Endothelial cell of umbilical vein (primary cell): Measurements from ENCODE around the gene MYH11. TPM values are rescaled to one million over a fixed set of nuclear protein-coding genes. Genes with fewer than 3 reads are reported as not detected.

ENCODE experiments used
- BruUV-seq: library from RNA; stranded (reverse); fragments of 400-500 nt; replicated peaks from 2 replicates; lab custom pipeline; 2021; lab: Mats Ljungman, UMichigan
- CTCF ChIA-PET: fragments of 300-600, 350-600 bp; sonication (Branson Sonifier 250); formaldehyde crosslinking; loops from one replicate; lab custom pipeline; 2021; ENCODE audit warnings: antibody characterized with exemption, inconsistent platforms; lab: Charles Lee
- POLR2A ChIA-PET: fragments of 300-600, 350-600 bp; sonication (Branson Sonifier 250); formaldehyde crosslinking; loops from one replicate; lab custom pipeline; 2021; ENCODE audit warnings: antibody characterized with exemption, inconsistent platforms; lab: Charles Lee
- DNase-seq: peaks from one replicate; pipeline ENCODE4 v3.0.0-alpha.2; 2011; ENCODE audit warnings: low read depth, low spot score
- FAIRE-seq: peaks from 2 replicates; lab custom pipeline; 2011; peaks lifted over from hg19 to GRCh38; lab: Jason Lieb, UNC
- H2AFZ ChIP-seq: 2 replicates; pipeline ENCODE4 v1.6.0; 2012; ENCODE audit warnings: low read depth, low read length, control low read depth, inconsistent platforms
- H3K27ac ChIP-seq: 2 replicates; pipeline ENCODE4 v1.5.1; 2011; ENCODE audit warnings: low read depth, mild to moderate bottlenecking, control low read depth, low read length, moderate library complexity; ENCODE audit not compliant: insufficient read depth
- H3K27me3 ChIP-seq, 2 experiments: 2 replicates each; pipeline versions ENCODE4 v1.6.0 to v1.6.1; 2011; ENCODE audit warnings: low read length in 2 of 2, mixed read lengths in 1 of 2; ENCODE audit not compliant: control insufficient read depth in 2 of 2, insufficient read depth in 2 of 2
- H3K36me3 ChIP-seq, 2 experiments: 2 replicates in 1 of 2; 3 replicates in 1 of 2; pipeline ENCODE4 v1.5.1; 2011; ENCODE audit warnings: low read length in 2 of 2, mild to moderate bottlenecking in 1 of 2, moderate library complexity in 1 of 2; ENCODE audit not compliant: control insufficient read depth in 2 of 2, insufficient read depth in 2 of 2; ENCODE audit errors: extremely low read depth in 1 of 2
- H3K4me1 ChIP-seq: 3 replicates; pipeline ENCODE4 v1.5.1; 2011; ENCODE audit warnings: mild to moderate bottlenecking, low read length; ENCODE audit not compliant: control insufficient read depth, insufficient read depth; ENCODE audit errors: extremely low read depth
- H3K4me2 ChIP-seq: 2 replicates; pipeline ENCODE4 v1.6.1; 2011; ENCODE audit warnings: low read length, control low read depth, mixed read lengths; ENCODE audit not compliant: insufficient read depth
- H3K4me3 ChIP-seq, 3 experiments: fragments of 200-600 bp in 1 of 3; sonication (generic), shearing (Covaris generic) in 1 of 3; replicated peaks in 1 of 3; 2 replicates each; pipeline ENCODE4 v1.5.1; 2011 to 2016; ENCODE audit warnings: control low read depth in 3 of 3, low read length in 3 of 3, mild to moderate bottlenecking in 2 of 3, inconsistent platforms in 1 of 3, low read depth in 1 of 3, moderate library complexity in 1 of 3; ENCODE audit not compliant: insufficient read depth in 1 of 3
- H3K79me2 ChIP-seq: 2 replicates; pipeline ENCODE4 v1.6.0; 2012; ENCODE audit warnings: low read length, inconsistent platforms; ENCODE audit not compliant: control insufficient read depth, insufficient read depth
- H3K9ac ChIP-seq: replicated peaks from 2 replicates; pipeline ENCODE3; 2011; ENCODE audit warnings: low read length, control low read depth; ENCODE audit not compliant: insufficient read depth; ENCODE audit errors: extremely low read depth
- H3K9me1 ChIP-seq: replicated peaks from 3 replicates; pipeline ENCODE4 v1.6.0; 2011; ENCODE audit warnings: mild to moderate bottlenecking, low read length; ENCODE audit not compliant: control insufficient read depth, insufficient read depth; ENCODE audit errors: extremely low read depth
- H3K9me3 ChIP-seq: replicated peaks from 2 replicates; pipeline ENCODE4 v1.5.1; 2012; ENCODE audit warnings: low read length, inconsistent platforms; ENCODE audit not compliant: control insufficient read depth, insufficient read depth
- H4K20me1 ChIP-seq: replicated peaks from 2 replicates; pipeline ENCODE3; 2011; ENCODE audit warnings: mild to moderate bottlenecking, low read length; ENCODE audit not compliant: control insufficient read depth, insufficient read depth; ENCODE audit errors: extremely low read depth
- CTCF ChIP-seq, 2 donors: IDR thresholded peaks; 1 replicate in 1 of 2; 2 replicates in 1 of 2; pipeline ENCODE4 v1.5.1; 2011; ENCODE audit warnings: low read length in 2 of 2, mild to moderate bottlenecking in 2 of 2, moderate library complexity in 2 of 2, control low read depth in 1 of 2, inconsistent platforms in 1 of 2, low read depth in 1 of 2; ENCODE audit not compliant: insufficient read depth in 1 of 2; ENCODE audit errors: extremely low read depth in 1 of 2
- EZH2 ChIP-seq: IDR thresholded peaks from 2 replicates; pipeline ENCODE4 v1.6.1; 2012; ENCODE audit warnings: borderline replicate concordance, low read depth, mild to moderate bottlenecking, moderate library complexity, low read length, inconsistent platforms; ENCODE audit not compliant: severe bottlenecking
- FOS ChIP-seq: IDR thresholded peaks from 2 replicates; pipeline ENCODE4 v1.6.1; 2011; ENCODE audit warnings: mild to moderate bottlenecking, low read length, moderate library complexity, borderline replicate concordance; ENCODE audit not compliant: insufficient read depth
- GATA2 ChIP-seq: IDR thresholded peaks from 2 replicates; pipeline ENCODE4 v1.7.0; 2011; ENCODE audit warnings: low read depth, mild to moderate bottlenecking, moderate library complexity, mixed read lengths, low read length; ENCODE audit not compliant: insufficient read length, insufficient read depth
- JUN ChIP-seq: IDR thresholded peaks from 2 replicates; pipeline ENCODE4 v1.6.1; 2011; ENCODE audit warnings: borderline replicate concordance, low read depth; ENCODE audit not compliant: insufficient read length, insufficient read depth
- MYC ChIP-seq: IDR thresholded peaks from one replicate; pipeline ENCODE4 v1.6.1; 2011; ENCODE audit warnings: mild to moderate bottlenecking, low read depth, low read length
- POLR2A ChIP-seq: IDR thresholded peaks from 2 replicates; pipeline ENCODE4 v1.6.1; 2012; ENCODE audit warnings: low read depth, mild to moderate bottlenecking, control low read depth, low read length
- POLR2AphosphoS5 ChIP-seq: IDR thresholded peaks from 2 replicates; pipeline ENCODE4 v1.6.1; 2012; ENCODE audit warnings: low read depth, mild to moderate bottlenecking, control low read depth, low read length, moderate library complexity; ENCODE audit not compliant: insufficient read depth
- dilution Hi-C: fragments of 300-500 bp; cut with MboI; formaldehyde crosslinking; loops from one replicate; pipeline ENCODE4 v1.15.0; 2019; ENCODE audit warnings: low sequenced_read_pairs; ENCODE audit not compliant: extremely low pct_ligation_motif_present
- intact Hi-C: fragments of 100-400 bp; cut with micrococcal nuclease; formaldehyde crosslinking; loops from one replicate; pipeline ENCODE4 v1.10.0; 2022
- polyA plus RNA-seq, 4 experiments: library from polyadenylated mRNA; depleted of rRNA in 3 of 4; stranded (reverse) in 3 of 4; unstranded in 1 of 4; fragments of >200 nt; gene quantifications; 2 replicates each; pipeline versions ENCODE4 v1.2.1 to v1.2.3, GENCODE V29; 2011 to 2012; ENCODE audit warnings: missing spikeins in 1 of 4
- total RNA-seq: library from RNA; stranded (reverse); gene quantifications from 2 replicates; pipeline ENCODE4 v1.2.3, GENCODE V29; 2021
- TF ChIP-seq, protein P1 (sequence below): IDR thresholded peaks from 2 replicates; pipeline ENCODE4 v1.6.1; 2011; ENCODE audit not compliant: insufficient read depth, insufficient read length

MYH11 gene
- total and polyA plus RNA-seq, 2 donors (not counting 3 experiments of a cell fraction or from before 2014, with no cell fraction given): not detected

GRCh38 chr16:15795615-15796014, 61.2 kb downstream of the MYH11 start:
- Histone ChIP-seq H3K36me3 (no peaks in the 10 kb centered on the region), H3K79me2 (no peaks in the 10 kb centered on the region), H3K4me1 (peaks cover 2% of the 10 kb centered on the region), H3K4me3 (no peak overlapping the region), H3K9me3 (no peaks in the 10 kb centered on the region), H3K9me1 (no peaks in the 10 kb centered on the region), H4K20me1 (no peaks in the 10 kb centered on the region), H3K27ac (no peak overlapping the region), H2AFZ (no peak overlapping the region), H3K9ac (no peak overlapping the region), H3K4me2 (no peak overlapping the region), H3K27me3 (peaks cover 0 to 6% of the 10 kb centered on the region in 2 experiments)
- ChIA-PET POLR2A (no interaction called here), CTCF (interaction anchor here (1.1 to 2.5 kb wide), 3 partner anchors 8 to 40 kb away, joined by 3 to 12 read pairs (median 4); no protein-coding TSS in a partner anchor)
- TF ChIP-seq, protein P1, sequence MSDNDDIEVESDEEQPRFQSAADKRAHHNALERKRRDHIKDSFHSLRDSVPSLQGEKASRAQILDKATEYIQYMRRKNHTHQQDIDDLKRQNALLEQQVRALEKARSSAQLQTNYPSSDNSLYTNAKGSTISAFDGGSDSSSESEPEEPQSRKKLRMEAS: no peak
- TF ChIP-seq FOS: no peak
- TF ChIP-seq JUN: no peak
- TF ChIP-seq EZH2: no peak
- no peak for TF ChIP-seq GATA2
- no peak for TF ChIP-seq POLR2AphosphoS5
- TF ChIP-seq CTCF (IDR thresholded peaks at IDR 0.05; ENCODE audit: extremely low read depth in 1 of 2, insufficient read depth in 1 of 2, low read depth in 1 of 2, low read length in 2 of 2): no peak
- TF ChIP-seq MYC: no peak
- no peak for TF ChIP-seq POLR2A
- no peak for FAIRE-seq
- dilution Hi-C loops (no loop called here), intact Hi-C loops (no loop called here)
- no peak for DNase-seq
- BruUV-seq: no TSS peak
